22Rv1 (cell line): ENCODE data around the gene FAM117B.

Source experiments
- H3K27ac ChIP-seq: fragments of 450-650 bp; 2 replicates; pipeline ENCODE4 v1.5.1; 2017
- ZFX ChIP-seq: fragments of 450-650 bp; IDR thresholded peaks from 2 replicates; pipeline ENCODE4 v1.6.1; 2017; ENCODE audit warnings: antibody characterized with exemption, borderline replicate concordance
- TF ChIP-seq, protein P1 (sequence below): fragments of 450-650 bp; IDR thresholded peaks from 2 replicates; pipeline ENCODE4 v1.5.1; 2017; ENCODE audit warnings: mild to moderate bottlenecking

FAM117B gene

DNA sequence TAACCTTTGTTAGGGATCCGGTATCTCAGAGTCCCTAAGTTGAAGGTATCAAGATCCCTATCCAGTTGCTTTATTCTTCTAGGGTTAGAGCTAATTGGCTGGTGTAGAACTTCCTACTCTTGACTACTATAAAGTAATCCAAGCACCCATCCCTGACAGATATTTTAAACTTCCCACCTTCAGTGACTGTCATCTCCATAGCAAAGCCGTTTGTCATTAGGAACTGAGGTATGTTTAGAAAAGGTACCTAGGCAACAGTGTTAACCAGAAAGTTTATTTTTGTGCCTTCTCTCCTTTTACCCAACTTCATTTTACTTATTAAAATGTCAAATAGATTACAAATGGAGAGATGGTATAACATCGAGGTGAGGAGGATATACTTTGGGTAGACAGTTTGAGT lies 4.5 kb downstream of the FAM117B start:
- no peak overlapping the region for H3K27ac ChIP-seq
- TF ChIP-seq ZFX: no peak
- TF ChIP-seq, protein P1, sequence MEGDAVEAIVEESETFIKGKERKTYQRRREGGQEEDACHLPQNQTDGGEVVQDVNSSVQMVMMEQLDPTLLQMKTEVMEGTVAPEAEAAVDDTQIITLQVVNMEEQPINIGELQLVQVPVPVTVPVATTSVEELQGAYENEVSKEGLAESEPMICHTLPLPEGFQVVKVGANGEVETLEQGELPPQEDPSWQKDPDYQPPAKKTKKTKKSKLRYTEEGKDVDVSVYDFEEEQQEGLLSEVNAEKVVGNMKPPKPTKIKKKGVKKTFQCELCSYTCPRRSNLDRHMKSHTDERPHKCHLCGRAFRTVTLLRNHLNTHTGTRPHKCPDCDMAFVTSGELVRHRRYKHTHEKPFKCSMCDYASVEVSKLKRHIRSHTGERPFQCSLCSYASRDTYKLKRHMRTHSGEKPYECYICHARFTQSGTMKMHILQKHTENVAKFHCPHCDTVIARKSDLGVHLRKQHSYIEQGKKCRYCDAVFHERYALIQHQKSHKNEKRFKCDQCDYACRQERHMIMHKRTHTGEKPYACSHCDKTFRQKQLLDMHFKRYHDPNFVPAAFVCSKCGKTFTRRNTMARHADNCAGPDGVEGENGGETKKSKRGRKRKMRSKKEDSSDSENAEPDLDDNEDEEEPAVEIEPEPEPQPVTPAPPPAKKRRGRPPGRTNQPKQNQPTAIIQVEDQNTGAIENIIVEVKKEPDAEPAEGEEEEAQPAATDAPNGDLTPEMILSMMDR: no peak

DNA sequence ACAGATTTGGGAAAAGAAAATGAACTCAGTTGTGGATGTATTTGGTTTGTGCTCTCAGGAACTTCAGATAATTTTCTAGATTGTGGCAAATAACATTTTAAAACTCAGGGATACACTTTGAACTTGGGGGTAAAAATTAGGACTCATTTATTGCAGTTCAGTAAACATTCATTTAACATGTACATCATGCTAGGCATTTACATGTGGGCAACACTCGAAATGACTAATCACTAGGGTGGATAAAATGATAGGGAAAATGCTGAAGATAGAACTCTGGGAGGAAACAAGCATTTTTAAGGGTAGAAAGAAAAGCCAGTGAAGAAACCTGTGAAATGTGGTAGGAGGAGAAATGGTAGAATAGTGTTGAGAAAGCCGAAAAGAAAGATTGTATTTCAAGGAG lies 7.8 kb downstream of the FAM117B start:
- TF ChIP-seq ZFX: no peak
- TF ChIP-seq, protein P1: no peak
- H3K27ac ChIP-seq: no peak overlapping the region

DNA sequence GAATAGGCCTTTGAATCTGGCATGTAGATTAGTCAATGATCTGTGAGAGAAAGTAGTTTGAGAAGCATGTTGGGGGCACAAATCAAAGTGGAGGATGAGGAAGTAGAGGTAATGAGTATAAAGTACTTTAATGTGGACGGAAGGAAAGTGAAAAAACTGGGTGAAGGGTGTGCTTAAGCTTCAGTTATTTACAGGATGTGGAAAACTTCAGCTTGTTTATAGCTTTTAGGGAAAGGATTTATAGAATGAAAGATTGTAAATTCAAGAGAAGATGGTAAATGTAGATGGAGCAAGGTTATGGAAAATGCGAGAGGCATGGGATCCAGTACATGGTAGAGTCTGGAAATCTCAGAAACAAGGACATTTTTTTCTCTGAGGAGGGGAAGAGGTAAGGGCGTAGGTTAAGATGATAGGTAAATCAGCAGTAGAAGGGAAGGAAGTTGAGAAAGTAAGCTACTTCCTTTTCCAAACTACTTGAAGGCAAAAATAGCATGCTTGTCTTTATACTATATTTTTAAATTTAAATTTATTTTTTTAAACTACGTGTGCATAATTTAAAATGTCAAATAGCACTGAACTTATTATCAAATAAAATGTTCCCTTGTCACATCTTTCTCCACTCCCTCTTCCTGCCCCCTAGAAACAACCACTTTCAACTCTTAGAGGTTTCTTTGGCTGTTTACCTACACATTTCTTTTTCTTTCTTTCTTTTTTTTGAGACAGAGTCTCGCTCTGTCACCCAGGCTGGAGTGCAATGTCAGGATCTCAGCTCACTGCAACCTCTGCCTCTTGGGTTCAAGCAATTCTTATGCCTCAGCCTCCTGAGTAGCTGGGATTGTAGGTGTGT lies 8.5 kb downstream of the FAM117B start:
- no peak for TF ChIP-seq ZFX
- TF ChIP-seq, protein P1: no peak
- H3K27ac ChIP-seq: no peak overlapping the region

DNA sequence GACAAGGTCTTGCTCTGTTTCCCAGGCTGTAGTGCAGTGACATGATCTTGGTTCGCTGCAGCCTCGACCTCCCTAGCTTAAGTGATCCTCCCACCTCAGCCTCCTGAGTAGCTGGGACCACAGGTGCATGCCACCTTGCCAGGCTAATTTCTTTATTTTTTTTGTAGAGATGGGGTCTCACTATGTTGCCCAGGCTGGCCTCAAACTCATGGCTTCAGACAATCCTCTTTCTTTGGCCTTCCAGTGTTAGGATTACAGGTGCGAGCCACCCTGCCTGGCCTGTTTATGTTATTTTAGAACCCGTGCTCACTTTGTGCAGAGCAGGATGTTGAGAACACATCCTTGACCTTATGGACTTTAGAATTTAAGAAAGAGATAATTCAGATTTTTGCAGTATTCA lies 17.4 kb downstream of the FAM117B start:
- no peak overlapping the region for H3K27ac ChIP-seq
- TF ChIP-seq, protein P1: no peak
- TF ChIP-seq ZFX: no peak

DNA sequence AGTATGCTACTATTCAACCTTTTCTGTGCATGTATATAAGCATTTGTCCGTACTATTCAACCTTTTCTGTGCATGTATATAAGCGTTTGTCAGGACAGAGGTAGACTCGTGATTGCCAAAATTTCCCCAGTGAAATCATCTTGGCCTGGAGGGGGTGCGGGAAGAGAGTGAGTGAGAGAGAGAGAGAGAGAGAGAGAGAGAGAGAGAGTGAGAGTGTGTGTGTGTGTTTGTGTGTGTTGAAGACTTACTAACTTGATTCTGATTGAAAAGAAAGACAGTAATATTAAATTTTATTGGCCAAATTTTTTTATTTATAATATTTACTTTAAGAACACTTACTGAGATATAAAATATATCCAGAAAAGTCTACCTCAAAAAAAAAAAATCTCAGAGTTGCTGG lies 19.1 kb downstream of the FAM117B start:
- H3K27ac ChIP-seq: no peak overlapping the region
- TF ChIP-seq ZFX: no peak
- TF ChIP-seq, protein P1: no peak

DNA sequence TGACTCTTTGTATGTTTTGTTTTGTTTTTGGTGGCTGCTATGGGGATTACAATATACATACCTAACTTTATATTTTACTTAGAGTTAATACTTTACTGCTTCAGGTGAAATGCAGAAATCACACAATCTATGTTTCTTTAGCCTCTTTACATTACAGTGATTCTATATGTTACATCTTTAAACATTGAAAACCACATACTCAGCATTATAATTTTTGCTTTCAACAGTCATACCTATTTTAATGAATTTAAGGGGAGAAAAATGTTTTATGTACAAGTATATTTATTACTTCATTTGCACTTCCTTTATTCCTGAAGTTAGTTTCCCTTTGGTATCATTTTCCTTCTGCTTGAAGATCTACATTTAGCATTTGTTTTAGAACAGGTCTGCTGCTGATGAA lies 23.1 kb downstream of the FAM117B start:
- TF ChIP-seq, protein P1: no peak
- TF ChIP-seq ZFX: no peak
- H3K27ac ChIP-seq: no peak overlapping the region

DNA sequence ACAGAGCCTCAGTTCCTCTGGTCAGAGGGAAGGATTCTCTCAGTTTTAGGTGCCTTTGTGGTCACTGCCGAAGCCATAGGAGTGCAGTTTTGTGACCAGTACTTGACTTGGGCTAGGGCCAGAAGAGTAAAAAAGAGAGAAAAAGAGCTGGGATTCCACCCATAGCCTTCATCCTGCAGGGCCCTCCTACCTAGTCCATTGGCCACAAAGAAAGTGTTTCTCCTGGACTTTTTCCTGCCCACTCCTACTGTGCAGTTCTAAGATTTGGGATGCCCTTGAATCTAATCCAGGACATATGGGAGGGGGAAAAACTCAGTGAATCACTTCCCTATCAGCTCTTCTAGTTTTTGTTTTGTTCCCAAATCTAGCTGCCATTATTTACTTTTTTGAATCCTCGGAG lies 26.0 kb downstream of the FAM117B start:
- TF ChIP-seq, protein P1: no peak
- no peak for TF ChIP-seq ZFX
- H3K27ac ChIP-seq: no peak overlapping the region
